IMR-90 (cell line): Measurements from ENCODE around the gene MTMR3. TPM values are rescaled to one million over a fixed set of nuclear protein-coding genes. Genes with fewer than 3 reads are reported as not detected.
A peak's percentile ranks its signal among the peaks of the same experiment; 100 is the strongest.

Source experiments
- ATAC-seq: fragments of 200-7000 bp; cut with Tn5 transposase; 2 replicates; pipeline ENCODE4 v1.9.1; 2020; ENCODE audit warnings: low read depth, mild to moderate bottlenecking, moderate library complexity
- BruUV-seq: library from RNA; stranded (reverse); fragments of 400-500 nt; replicated peaks from 2 replicates; lab custom pipeline; 2021; lab: Mats Ljungman, UMichigan
- CTCF ChIA-PET: fragments of 300-600 bp; formaldehyde crosslinking; extraction: SDS; loops from one replicate; lab custom pipeline; 2021; ENCODE audit warnings: antibody characterized with exemption; lab: Yijun Ruan, JAX
- POLR2A ChIA-PET: fragments of 300-600 bp; sonication (Branson Sonifier 250); formaldehyde crosslinking; loops from one replicate; lab custom pipeline; 2022; ENCODE audit warnings: antibody characterized with exemption; ENCODE audit not compliant: unreplicated experiment; lab: Charles Lee
- DNase-seq: peaks from one replicate; pipeline ENCODE4 v3.0.0; 2013
- H2AFZ ChIP-seq: replicated peaks from 2 replicates; pipeline ENCODE3; 2013; ENCODE audit warnings: low read length, mild to moderate bottlenecking; ENCODE audit not compliant: poor library complexity
- H2AK5ac ChIP-seq: 2 replicates; pipeline ENCODE4 v1.6.1; 2013; ENCODE audit warnings: low read depth, low read length, inconsistent platforms
- H2AK9ac ChIP-seq: replicated peaks from 2 replicates; pipeline ENCODE3; 2013; ENCODE audit warnings: mild to moderate bottlenecking, low read depth, low read length, moderate library complexity; ENCODE audit not compliant: poor library complexity
- H2BK120ac ChIP-seq: 2 replicates; pipeline ENCODE4 v1.6.1; 2013; ENCODE audit warnings: low read depth, low read length, inconsistent platforms
- H2BK15ac ChIP-seq: 3 replicates; pipeline ENCODE4 v1.6.1; 2013; ENCODE audit warnings: low read depth, low read length, inconsistent platforms
- H2BK20ac ChIP-seq: 2 replicates; pipeline ENCODE4 v1.6.1; 2013; ENCODE audit warnings: low read depth, mild to moderate bottlenecking, inconsistent platforms, low read length, moderate library complexity
- H2BK5ac ChIP-seq: 2 replicates; pipeline ENCODE4 v1.6.1; 2013; ENCODE audit warnings: mild to moderate bottlenecking, low read depth, low read length, inconsistent platforms; ENCODE audit not compliant: poor library complexity, severe bottlenecking
- H3K14ac ChIP-seq: replicated peaks from 2 replicates; pipeline ENCODE4 v1.6.1; 2013; ENCODE audit warnings: low read depth, low read length, inconsistent platforms
- H3K18ac ChIP-seq: 2 replicates; pipeline ENCODE4 v1.6.1; 2013; ENCODE audit warnings: low read depth, low read length, control low read depth
- H3K23ac ChIP-seq: 2 replicates; pipeline ENCODE4 v1.6.1; 2013; ENCODE audit warnings: low read depth, low read length, inconsistent platforms
- H3K27ac ChIP-seq: 2 replicates; pipeline ENCODE4 v1.5.1; 2013; ENCODE audit warnings: mild to moderate bottlenecking, control low read depth, low read length; ENCODE audit not compliant: insufficient read depth
- H3K27me3 ChIP-seq: 2 replicates; pipeline ENCODE4 v1.6.1; 2013; ENCODE audit warnings: low read length; ENCODE audit not compliant: control insufficient read depth, insufficient read depth
- H3K36me3 ChIP-seq: 2 replicates; pipeline ENCODE4 v1.6.1; 2013; ENCODE audit warnings: low read length, mixed read lengths; ENCODE audit not compliant: control insufficient read depth, insufficient read depth
- H3K4ac ChIP-seq: 2 replicates; pipeline ENCODE4 v1.6.1; 2013; ENCODE audit warnings: low read depth, low read length, inconsistent platforms
- H3K4me1 ChIP-seq: 2 replicates; pipeline ENCODE4 v1.6.1; 2013; ENCODE audit warnings: low read length, mixed read lengths; ENCODE audit not compliant: control insufficient read depth, insufficient read depth
- H3K4me2 ChIP-seq: 2 replicates; pipeline ENCODE4 v1.6.1; 2013; ENCODE audit warnings: low read depth, mild to moderate bottlenecking, control low read depth, low read length, moderate library complexity
- H3K4me3 ChIP-seq: 2 replicates; pipeline ENCODE4 v1.5.1; 2013; ENCODE audit warnings: low read depth, mild to moderate bottlenecking, control low read depth, low read length, moderate library complexity; ENCODE audit not compliant: insufficient read depth
- H3K56ac ChIP-seq: 2 replicates; pipeline ENCODE4 v1.6.1; 2013; ENCODE audit warnings: low read length, inconsistent platforms; ENCODE audit not compliant: insufficient read depth; ENCODE audit errors: extremely low read depth
- H3K79me1 ChIP-seq, 2 experiments: 2 replicates each; pipeline ENCODE4 v1.6.1; 2013; ENCODE audit warnings: low read length in 2 of 2, inconsistent platforms in 1 of 2, low read depth in 1 of 2
- H3K9ac ChIP-seq: 2 replicates; pipeline ENCODE4 v1.6.1; 2013; ENCODE audit warnings: low read depth, low read length, control low read depth
- H3K9me1 ChIP-seq: 2 replicates; pipeline ENCODE4 v1.6.1; 2013; ENCODE audit warnings: low read length, inconsistent platforms; ENCODE audit not compliant: insufficient read depth
- H3K9me3 ChIP-seq: 2 replicates; pipeline ENCODE4 v1.6.1; 2013; ENCODE audit warnings: low read length; ENCODE audit not compliant: control insufficient read depth, insufficient read depth
- H4K20me1 ChIP-seq: 2 replicates; pipeline ENCODE4 v1.6.1; 2013; ENCODE audit warnings: low read length, inconsistent platforms; ENCODE audit not compliant: insufficient read depth
- H4K5ac ChIP-seq: 2 replicates; pipeline ENCODE4 v1.6.1; 2013; ENCODE audit warnings: mild to moderate bottlenecking, low read depth, low read length, control low read depth
- H4K8ac ChIP-seq, 2 experiments: 2 replicates each; pipeline ENCODE4 v1.6.1; 2013; ENCODE audit warnings: low read depth in 2 of 2, low read length in 2 of 2, control low read depth in 1 of 2, inconsistent platforms in 1 of 2
- H4K91ac ChIP-seq: 2 replicates; pipeline ENCODE4 v1.6.1; 2013; ENCODE audit warnings: low read depth, low read length, inconsistent platforms; ENCODE audit not compliant: insufficient read depth
- CEBPB ChIP-seq: IDR thresholded peaks from 2 replicates; pipeline ENCODE4 v1.6.1; 2012; ENCODE audit warnings: low read depth, low read length, improper control_type of control experiment
- MAFK ChIP-seq: IDR thresholded peaks from 2 replicates; pipeline ENCODE4 v1.6.1; 2012; ENCODE audit warnings: low read depth, low read length, improper control_type of control experiment
- MAZ ChIP-seq: IDR thresholded peaks from 2 replicates; pipeline ENCODE4 v1.6.1; 2012; ENCODE audit warnings: low read depth, mild to moderate bottlenecking, low read length, improper control_type of control experiment, moderate library complexity, borderline replicate concordance
- RCOR1 ChIP-seq: IDR thresholded peaks from 2 replicates; pipeline ENCODE4 v1.6.1; 2012; ENCODE audit warnings: mild to moderate bottlenecking, low read length, improper control_type of control experiment; ENCODE audit not compliant: insufficient replicate concordance
- WGBS, 2 experiments: methylation state at CpG; one replicate each; pipeline versions ENCODE4 v1.1.5 to v1.1.7; 2013; ENCODE audit warnings: missing lambda C conversion rate in 2 of 2; ENCODE audit not compliant: insufficient read length in 1 of 2; ENCODE audit errors: extremely low coverage in 2 of 2; 5-methylcytosine and 5-hydroxymethylcytosine counted together
- dilution Hi-C: fragments of 300-500 bp; cut with HindIII; formaldehyde crosslinking; loops from one replicate; pipeline ENCODE4 v1.14.3; 2018; ENCODE audit warnings: low sequenced_read_pairs; ENCODE audit not compliant: unreplicated experiment
- in situ Hi-C: fragments of 300-500 bp; cut with MboI; formaldehyde crosslinking; loops from 3 replicates; pipeline ENCODE4 v1.14.3; 2019; ENCODE audit warnings: low sequenced_read_pairs, inconsistent platforms, mixed read lengths
- intact Hi-C: fragments of 100-400 bp; cut with micrococcal nuclease; formaldehyde crosslinking; loops from 2 replicates; pipeline ENCODE4 v1.10.0; 2022
- polyA plus RNA-seq, 3 experiments: library from polyadenylated mRNA; depleted of rRNA; stranded (reverse); fragments of >200 nt; gene quantifications; 2 replicates each; pipeline ENCODE4 v1.2.3, GENCODE V29; 2012; ENCODE audit warnings: low replicate concordance in 1 of 3
- total RNA-seq: library from RNA; depleted of rRNA; stranded (reverse); fragments of >200 nt; gene quantifications from 2 replicates; pipeline ENCODE4 v1.2.3, GENCODE V29; 2012

MTMR3 gene
- total and polyA plus RNA-seq, 2 of the 4 experiments (the other 2 are of a cell fraction) = 21.3 to 29.4 TPM

DNA sequence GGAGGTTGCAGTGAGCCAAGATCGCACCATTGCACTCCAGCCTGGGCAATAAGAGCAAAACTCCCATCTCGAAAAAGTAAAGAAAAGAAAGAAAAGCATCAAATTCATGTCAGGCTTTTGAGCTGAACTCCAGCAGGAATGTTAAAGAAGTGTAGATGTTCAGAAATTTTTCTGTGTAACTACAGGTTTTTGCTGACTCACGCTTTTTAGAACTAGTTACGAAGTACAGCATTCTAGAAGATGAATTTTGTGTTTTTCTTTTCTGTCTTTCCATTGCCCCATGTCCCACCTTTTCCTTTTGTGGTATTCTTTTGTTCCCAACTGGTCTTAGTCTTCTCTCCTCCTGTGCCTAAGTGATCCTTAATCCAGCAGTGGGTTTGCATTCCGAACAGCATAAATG is 141.3 kb downstream of the MTMR3 start:
- dilution Hi-C loops (no loop called here), in situ Hi-C loops (no loop called here), intact Hi-C loops (no loop called here)
- Histone ChIP-seq H3K4me3 (no peak overlapping the region), H2AFZ (no peak overlapping the region), H2BK15ac (no peak overlapping the region), H2AK9ac (no peak overlapping the region), H2BK120ac (no peak overlapping the region), H4K20me1 (0 out of 2 replicates have a peak, but pooled peaks cover 4% of the 10 kb centered on the region), H3K27me3 (no peaks in the 10 kb centered on the region), H3K4me1 (peaks cover 9% of the 10 kb centered on the region), H3K56ac (no peak overlapping the region), H3K18ac (no peak overlapping the region), H3K23ac (no peak overlapping the region), H2BK20ac (no peak overlapping the region), H3K79me1 (peaks cover 0 to 53% of the 10 kb centered on the region in 2 experiments; a peak in 2 of 4 replicates), H2AK5ac (no peak overlapping the region), H3K36me3 (peaks cover 80% of the 10 kb centered on the region), H3K9ac (no peak overlapping the region), H3K4me2 (no peak overlapping the region), H4K8ac (no peak overlapping the region), H2BK5ac (no peak overlapping the region), H4K5ac (no peak overlapping the region), H4K91ac (no peak overlapping the region), H3K27ac (no peak overlapping the region), H3K9me3 (no peaks in the 10 kb centered on the region), H3K9me1 (peaks cover 48% of the 10 kb centered on the region), H3K14ac (no peak overlapping the region), H3K4ac (no peak overlapping the region)
- POLR2A ChIA-PET = no interaction called here
- no peak for ATAC-seq
- no CpG with 5 or more reads among the region's 5 CpGs for WGBS, 2 experiments
- DNase-seq = no peak
- no TSS peak for BruUV-seq
- CTCF ChIA-PET = no interaction called here
- TF ChIP-seq MAZ (no peak), CEBPB (no peak), MAFK (peak; percentile 93), RCOR1 (no peak)
